Stimulated activated CD8-positive, alpha-beta memory T cell treated with anti-CD3 and anti-CD28 coated beads, Interleukin-15, amount 100 ng/mL, for 48 hours (primary cell): ENCODE measurements around the gene MASP2.
A peak's percentile ranks its signal among the peaks of the same experiment; 100 is the strongest.
"Not testable (repeated sequence)": the region's sequence is repeated elsewhere in the genome, so short reads cannot be mapped to it uniquely, and the experiment has no call there.

Experiments
- DNase-seq, 2 donors: peaks; one replicate each; pipeline ENCODE4 v3.0.0-alpha.2; 2020; ENCODE audit warnings: low read depth in 2 of 2

Gene MASP2

DNA sequence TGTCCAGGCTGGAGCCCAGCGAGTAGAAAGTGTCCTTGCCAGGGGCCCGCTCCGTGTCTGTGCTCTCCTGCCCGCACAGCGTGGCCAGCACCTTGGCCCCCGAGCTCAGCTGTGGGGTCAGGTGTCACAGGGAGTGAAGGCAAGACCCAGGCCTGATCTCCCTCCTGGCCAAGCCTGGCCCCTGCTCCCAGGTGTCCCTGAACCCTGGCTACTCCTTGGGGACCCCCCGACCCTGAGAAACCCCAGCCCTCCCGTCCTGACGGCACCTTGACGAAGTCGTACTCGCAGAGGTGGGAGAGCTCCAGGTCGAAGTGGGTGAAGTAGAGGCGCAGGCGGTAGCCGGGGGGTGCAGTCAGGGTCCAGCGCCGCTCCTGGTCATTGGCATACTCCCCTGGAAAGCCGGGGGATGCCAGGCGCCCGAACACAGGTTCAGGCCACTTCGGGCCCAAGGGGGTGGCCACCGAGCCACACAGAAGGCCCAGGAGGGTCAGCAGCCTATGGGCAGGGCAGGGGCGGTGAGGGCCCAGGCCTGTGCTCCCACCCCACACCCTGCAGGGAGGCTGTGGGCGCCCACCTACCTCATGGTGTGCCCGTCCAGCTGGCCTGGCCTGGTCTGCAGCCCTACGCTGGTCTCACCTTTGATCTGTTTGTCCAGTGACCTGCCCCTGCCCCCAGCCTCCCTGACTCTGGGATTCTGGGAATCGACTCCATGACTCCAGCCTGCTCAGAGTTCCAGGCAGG is at the start of gene MASP2:
Gene MASP2 (minus strand): TSS at position 615 of the 741 bp plus-strand sequence. CDS start 32 bp downstream, at position 583.
- DNase-seq = no peak

DNA sequence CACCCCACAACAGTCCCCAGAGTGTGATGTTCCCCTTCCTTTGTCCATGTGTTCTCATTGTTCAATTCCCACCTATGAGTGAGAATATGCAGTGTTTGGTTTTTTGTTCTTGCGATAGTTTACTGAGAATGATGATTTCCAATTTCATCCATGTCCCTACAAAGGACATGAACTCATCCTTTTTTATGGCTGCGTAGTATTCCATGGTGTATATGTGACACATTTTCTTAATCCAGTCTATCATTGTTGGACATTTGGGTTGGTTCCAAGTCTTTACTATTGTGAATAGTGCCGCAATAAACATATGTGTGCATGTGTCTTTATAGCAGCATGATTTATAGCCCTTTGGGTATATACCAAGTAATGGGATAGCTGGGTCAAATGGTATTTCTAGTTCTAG is 36.7 kb upstream of the MASP2 start:
- DNase-seq = not testable (repeated sequence)

DNA sequence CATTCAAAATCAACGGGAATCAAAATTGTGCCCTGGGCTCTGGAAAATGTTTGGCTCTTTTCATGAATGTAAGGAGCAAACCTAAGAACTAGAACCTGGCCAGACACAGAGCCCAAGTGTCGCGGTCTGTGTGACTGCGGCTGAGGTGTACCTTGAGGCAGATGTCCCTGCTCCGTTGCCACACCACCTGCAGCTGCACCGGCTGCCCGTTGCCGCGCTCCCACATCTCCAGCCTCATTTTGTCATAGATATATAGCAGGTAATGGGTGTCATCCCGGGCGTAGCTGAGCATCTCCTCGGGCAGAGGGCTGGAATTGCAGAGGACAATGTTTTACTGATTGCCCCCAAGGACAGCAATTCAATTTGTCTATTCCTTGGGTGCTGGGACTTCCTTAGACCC is 33.9 kb upstream of the MASP2 start:
- no peak for DNase-seq

DNA sequence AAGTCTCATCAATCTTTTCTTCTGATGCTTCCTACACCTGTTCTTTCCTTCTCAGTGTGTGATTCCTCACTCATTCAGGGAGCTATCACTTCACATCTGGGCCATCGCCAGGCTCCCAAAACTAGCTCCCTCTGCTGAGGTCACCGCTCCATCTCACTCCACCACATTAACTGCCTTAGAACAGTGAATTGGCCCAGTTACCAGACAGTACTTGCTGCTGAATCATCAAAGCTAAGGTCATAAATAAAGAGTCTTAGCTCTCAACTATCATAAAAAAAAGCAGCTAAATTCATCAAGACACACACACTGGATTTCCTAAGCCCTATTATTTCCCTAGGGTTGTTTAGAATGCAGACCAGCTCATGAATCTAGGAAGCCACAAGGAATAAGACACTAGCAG is 31.6 kb upstream of the MASP2 start:
- DNase-seq = no peak

DNA sequence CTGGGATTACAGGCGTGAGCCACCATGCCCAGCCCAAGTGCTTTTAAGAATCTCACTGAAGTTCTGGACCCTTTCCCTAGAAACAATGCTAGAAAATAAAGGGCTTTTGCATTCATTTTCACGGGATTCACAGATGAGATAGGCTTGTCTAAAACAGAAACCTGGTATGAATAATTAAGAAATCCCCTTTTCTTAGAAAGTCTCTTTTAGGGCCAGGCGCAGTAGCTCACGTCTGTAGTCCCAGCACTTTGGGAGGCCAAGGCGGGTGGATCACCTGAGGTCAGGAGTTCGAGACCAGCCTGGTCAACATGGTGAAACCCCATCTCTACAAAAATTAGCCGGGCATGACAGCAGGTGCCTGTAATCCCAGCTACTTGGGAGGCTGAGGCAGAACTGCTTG is 26.4 kb upstream of the MASP2 start:
- not testable (repeated sequence) for DNase-seq

DNA sequence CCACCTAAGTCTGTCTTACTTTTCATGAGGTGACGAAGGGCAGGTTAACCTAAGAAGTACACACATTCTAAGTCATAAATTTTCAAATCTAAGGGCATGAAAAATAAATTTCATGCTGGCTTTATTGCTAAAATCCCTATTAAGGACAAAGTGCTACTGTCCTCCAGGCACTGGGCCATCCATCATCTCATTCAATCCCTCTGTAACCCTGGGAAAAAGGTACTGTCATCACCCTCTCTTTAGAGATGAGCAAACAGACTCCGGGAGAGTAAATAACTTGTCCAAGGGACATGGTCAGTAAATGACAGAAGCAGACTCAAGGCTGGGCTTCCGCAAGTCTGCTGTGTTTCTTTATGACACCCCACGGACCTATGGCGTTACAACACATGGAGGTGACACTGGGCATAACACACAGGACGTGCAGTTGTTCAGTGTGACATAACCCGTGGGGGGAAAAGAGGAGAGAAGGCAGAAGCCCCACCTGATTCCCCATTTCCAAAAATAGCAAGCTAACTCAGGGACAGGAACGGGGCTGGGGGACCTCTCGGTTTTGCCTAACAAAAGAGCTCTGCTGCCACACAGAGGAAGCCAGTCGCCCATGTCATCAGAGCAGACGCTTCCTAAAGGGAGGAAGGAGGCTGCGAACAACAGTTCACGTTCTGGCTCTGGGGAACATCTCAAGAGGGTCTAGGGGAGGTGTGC is 25.3 kb upstream of the MASP2 start:
- no peak for DNase-seq

DNA sequence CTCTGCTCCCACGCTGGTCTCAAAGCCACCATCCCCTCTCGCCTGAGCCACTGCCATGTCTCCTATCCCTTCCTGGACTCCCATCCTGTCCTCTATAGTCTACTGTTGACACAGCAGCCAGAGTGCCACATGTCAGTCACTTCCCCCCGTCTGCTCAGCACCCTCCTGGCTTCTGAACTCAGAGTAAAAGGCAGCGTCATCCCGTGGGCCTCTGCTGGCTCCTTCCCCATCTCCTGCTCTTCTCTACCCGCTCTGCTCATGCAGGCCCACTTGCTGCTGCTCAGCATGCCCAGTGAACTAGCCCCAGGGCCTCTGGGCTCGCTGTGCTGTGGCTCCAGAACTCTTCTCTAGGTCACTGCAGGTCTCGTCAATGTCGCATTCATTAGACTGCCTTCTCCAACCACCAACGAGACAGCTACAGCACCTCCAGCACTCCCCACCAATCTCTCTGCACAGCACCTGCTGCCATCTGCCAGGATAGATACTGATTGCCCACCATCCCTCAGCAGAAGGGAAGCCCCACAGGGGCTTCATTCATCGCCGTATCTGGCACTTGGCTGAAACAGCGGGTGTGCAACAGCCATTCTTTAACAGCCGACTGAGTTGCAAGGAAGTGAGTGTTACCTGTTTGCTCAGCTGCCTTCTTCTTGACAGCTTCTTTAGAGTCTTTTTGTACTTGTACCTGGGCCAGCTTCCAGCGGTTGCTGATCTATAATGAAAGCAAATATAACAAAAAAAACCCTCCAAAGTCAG is 24.6 kb upstream of the MASP2 start:
- DNase-seq = no peak

DNA sequence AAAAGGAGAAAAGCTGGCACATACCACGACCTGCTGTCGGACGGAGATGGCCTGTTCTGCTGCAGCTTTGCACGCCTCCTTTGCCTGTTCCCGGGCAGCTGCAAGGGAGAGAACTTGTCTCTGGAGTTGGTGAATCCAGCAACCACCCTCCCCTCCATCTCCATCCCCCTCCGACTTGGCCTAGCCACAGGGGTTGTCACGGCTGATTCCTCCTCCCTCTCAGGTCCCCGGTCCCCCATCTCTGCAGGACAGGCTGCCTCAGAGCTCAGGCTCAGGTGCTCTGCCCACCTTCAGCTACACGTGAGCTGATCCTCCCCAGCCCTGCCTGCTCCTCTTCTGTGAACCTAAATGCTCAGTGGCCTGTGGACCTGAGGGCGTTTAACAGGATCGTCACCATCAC is 23.8 kb upstream of the MASP2 start:
- DNase-seq = no peak

DNA sequence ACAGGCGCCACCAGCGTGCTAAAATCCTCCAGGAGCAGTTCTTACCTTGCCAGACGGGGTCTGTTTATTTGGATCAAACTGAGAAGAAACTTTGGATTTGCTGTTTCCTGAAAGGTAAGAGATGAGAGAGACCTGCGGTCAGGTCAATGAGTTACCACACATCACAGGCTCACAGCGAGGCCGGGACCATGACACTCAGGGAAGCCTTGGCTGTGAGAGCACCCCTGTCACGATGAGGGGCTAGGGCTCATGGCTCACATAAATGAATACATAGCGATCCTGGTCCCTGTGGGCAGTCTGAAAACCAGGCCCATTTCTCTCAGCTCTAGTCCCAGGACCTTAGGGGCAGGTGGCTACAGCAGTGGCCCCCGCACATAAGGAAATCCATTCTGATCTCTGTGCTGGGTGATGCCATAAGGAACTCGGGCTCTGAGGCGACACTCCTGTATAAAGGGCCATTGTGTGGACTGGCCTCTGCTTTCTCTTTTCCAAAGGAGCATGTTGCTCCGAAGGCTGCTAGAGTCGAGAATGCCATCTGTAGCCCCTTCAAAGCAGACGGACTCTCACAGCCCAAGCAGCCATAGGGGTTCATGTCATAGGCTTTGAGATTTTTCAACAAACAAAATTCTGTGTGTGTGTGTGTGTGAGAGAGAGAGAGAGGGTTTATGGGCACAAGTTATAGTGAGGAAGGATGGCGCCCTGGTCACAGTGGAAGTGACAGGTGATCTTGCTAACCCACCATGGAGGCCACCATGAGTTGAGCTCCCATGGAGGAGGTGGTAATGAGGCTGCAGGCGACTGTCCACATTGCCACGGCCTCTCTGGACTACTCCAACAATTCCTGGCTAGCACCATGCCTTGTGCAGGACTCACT is 21.8 kb upstream of the MASP2 start:
- no peak for DNase-seq

DNA sequence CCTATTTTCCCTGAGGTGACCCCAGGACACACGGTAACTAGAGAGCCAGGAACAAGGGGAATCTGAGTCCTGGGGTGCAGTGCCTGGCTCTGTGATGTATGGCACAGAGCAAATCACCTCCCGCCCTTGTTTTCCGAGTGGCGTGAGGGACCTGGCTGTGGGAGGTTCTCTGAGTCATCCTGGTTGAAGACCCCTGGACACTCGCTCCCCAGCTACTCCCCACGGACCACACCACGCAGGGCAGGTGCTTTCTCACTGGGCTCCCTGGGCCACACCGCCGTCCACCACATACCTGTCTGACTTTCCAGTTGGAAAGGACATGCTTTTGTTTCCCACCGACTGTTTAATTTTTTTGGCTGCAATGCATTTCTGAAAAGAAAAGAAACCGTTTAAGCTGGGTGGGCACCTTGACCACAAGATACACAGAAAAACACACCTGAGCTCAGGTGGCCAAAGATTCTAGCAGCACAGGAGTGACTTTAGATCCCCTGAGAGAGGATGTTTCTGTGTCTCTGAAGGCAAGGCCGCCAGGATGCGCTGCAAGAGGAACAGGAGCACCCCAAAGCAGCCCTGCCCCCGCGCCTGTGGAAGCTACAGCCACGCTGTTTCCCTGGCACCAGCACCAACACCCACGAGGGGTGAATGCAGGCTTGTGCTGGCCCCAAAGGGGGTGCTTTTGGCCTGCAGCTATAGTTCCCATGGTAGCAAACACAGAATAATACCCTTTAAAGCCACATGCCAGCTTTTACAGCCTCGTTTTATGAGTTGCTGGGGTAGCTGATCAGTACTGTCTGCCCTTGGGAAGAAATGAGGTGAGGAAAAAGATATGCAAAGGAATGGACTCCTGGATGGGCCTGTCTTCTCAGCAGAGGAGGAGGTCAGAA is 20.9 kb upstream of the MASP2 start:
- no peak for DNase-seq

DNA sequence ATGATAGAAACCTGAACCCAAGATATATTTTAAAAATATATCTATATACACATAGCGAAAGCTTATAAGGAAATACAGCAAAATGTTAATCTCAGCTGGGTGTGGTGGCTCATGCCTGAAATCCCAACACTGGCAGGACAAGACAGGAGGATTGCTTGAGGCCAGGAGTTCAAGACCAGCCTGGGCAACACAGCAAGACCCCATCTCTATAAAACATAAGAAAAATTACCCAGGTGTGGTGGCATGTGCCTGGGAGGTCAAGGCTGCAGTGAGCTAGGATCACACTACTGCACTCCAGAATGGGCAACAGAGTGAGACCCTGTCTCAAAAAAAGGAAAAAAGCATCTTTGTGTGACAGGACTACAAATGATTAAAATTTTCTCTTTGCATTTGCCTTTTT is 18.8 kb upstream of the MASP2 start:
- no peak for DNase-seq

DNA sequence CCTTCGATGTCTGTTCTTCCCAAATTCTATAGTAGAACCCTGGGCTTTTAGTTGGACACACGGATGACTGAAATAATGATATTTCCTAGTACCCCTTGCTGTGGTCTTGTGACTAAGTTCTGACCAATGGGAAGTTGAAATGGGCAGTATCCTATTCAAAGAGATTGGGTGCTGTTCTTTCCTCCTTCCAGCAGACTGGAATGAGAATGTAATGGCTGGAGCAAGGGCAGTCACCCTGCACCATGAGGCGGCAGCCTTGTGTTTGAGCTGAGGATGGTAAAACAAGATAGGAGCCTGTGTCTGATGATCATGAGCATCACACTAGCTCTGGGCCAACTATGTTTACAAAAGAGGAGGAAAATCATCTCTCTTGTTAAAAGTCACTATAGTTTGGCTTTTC is 17.9 kb upstream of the MASP2 start:
- no peak for DNase-seq

DNA sequence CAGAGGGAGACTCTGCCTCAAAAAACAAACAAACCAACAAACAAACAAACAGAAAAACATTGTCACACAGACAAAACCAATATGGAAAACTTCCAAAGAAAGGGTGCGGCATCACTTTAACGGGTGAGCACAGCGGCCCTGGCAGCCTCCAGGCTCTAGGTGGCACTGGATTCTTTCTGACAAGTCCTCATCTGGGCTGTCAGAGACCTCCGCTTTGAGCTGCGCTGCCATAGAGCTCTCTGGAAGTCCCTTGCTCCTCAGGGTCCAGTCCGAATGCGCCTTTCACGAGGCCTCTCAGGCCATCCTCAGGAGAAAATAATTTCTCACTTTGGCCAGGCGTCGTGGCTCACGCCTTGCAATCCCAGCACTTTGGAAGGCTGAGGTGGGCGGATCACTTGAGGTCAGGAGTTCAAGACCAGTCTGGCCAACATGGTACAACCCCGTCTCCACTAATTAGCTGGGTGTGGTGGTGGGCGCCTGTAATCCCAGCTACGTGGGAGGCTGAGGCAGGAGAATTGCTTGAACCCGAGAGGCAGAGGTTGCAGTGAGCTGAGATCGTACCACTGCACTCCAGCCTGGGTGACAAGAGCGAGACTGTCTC is 17.0 kb upstream of the MASP2 start:
- not testable (repeated sequence) for DNase-seq

DNA sequence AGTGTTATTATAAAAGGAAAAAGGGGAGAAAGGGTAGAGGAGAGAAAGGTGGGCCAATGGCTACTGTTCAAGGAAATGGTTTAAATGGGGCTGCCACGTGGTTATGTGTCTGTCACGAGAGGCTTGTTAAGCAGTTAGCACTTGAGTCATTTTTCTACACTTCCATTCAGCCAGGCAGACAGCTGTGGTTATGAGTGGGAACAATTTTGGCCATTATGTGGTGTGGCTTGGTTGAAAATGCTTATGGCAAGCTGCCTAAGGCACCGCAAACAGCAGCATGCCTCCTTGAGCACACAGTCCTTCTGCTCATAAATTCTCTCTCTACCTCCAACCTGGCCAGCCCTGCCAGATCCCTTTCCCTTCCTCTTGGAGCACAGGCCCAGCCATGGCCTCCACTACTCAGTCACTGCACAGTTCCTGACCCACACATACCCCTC is 15.9 kb upstream of the MASP2 start:
- peak; percentile 30 to 58 for DNase-seq

DNA sequence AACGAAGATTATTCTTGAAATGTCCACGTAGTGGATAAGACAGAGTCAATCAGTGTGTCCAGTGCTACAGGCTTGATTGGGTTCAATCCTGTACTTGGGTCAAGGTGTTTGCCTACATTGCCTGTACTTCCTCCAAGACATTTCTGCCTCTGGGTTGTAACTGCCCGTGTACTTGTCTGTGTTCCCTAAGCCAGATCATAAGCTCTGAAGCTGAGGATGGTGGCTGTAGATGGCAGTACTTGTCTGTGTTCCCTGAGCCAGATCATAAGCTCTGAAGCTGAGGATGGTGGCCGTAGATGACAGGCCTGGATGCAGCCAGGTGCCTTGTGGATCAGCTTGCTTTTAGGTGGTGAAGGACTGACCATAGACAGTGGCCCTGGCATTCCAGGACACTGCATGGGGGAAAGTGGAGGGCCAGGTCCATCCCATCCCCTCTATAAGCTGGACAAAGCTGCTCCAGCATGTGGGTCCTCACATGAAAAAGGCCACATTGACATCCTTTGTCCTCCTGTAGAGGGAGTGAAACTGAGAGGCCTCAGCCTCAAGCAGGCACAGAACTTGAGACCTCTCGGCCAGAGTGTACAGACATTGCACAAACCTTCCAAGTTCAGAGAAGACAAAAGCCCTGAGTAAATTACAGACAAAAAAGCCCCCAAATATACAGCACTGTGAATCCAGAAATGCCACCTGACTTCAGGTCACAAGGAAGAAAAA is 14.8 kb upstream of the MASP2 start:
- DNase-seq = no peak

DNA sequence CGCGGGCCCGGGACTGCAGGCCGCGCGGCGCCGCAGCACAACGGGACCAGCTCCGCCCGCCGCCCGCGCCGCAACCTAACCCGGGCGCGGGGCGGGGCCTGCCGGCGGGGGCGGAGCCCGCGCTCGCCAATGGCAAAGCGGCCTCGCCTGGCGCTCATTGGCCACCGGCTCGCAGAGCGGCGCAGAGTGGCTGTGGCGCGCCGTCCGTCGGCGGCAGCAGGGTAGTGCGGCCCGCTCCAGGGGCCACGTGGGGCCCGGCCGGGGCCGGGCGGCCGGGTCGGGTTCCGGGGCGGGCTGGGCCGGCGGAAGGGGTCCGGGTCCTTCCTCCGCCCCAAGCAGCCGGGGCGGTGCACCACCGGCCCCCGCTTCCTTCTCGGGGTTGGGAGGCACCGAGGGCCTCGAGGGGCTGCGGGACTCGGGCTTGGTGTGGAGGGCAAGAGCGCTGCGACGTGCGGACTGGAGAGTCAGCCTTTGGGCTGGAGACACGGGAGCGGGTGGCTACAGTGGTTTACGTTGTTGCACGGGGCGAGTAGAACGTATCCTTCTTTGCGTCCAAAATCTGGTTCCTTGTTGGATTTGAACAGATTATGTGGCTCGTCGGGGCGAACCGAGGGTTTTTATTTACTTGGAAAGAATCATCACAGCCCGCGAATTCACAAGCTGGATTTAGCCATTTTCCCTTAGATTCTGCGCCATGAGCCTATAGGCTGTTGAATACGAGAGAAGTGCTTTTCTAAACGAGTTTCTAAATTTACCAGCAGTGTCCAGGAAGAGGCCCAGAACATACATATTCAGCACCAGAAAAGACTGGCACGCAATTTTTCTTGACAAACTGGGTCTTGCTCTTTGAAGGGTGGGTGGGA is 13.2 kb upstream of the MASP2 start, which contains the start of gene SRM:
Gene SRM (minus strand): TSS at position 51 of the 863 bp plus-strand sequence. CDS start 75 bp downstream, outside the sequence.
- DNase-seq = peak; percentile 89 to 90

DNA sequence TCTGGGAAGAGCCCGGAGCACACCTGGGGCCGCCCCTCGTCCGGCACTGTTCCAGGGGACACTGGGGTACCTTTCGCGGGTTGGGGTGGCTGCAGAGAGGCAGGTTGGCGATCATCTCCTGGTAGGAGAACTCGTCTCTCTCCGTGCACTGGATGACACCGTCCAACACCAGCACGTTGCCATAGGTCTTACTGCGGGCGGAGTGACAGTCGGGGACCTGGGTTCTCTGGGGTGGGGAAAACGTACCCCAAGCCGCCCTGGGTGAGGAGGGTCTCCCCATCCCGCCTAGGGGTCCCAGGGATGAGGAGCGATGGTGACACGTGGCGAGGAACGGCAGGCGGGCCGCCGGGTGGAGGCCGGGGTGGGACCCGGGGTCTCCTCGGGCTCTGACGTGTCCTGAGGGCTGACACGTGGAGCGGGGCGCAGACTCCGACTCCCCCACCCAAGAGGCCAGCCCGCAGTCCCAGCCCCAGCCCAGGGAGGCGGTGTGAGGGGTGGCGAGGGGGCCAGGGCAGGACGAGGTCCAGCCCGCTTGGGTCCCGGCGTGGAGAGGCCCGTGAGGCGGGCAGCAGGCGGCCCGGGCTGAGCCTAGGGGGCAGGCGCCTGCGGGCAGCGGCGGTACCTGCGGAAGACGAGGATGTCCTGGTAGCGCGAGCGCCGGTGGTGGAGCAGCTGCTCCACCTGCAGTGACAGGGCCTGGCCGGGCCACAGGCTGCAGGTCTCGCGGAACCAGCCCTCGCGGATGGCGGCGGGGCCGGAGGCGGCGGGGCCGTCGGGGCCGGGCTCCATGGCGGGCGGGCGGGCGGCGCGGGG is 12.3 kb upstream of the MASP2 start:
- DNase-seq = no peak
